GM21576 (cell line): ENCODE measurements around the gene GRIP1.

Experiments
- ATAC-seq: cut with Tn5 transposase; IDR thresholded peaks from one replicate; pipeline ENCODE4 v1.9.1; 2021; ENCODE audit warnings: mild to moderate bottlenecking, moderate library complexity; ENCODE audit not compliant: unreplicated experiment

Gene GRIP1

DNA sequence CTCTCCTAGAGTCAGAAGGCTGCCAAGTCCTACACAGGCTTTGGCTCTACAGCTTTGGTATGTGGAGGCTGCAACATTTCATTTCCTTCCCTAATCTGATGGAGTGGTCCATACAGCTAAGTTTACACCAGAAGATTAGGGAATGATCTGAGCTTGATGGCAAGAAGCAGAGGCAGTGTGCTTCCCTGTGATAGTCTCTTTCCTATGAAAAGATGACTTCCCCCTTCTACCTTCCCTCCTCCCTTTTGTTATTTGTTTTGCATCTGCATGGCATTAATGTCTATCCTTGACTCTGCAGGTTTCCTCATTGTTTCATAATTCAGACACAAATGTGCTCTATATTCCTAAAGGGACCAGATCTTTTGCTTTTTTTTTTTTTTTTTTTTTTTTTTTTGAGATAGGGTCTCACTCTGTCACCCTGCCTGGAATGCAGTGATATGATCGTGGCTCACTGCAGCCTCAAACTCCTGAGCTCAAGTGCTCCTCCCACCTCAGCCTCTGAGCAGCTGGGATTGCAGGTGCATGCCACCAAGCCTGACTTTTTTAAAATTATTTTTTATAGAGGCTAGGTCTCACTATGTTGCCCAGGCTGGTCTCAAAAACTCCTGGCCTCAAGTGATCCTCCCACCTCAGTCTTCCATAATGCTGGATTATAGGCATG is 76.3 kb downstream of the GRIP1 start:
- no peak for ATAC-seq

DNA sequence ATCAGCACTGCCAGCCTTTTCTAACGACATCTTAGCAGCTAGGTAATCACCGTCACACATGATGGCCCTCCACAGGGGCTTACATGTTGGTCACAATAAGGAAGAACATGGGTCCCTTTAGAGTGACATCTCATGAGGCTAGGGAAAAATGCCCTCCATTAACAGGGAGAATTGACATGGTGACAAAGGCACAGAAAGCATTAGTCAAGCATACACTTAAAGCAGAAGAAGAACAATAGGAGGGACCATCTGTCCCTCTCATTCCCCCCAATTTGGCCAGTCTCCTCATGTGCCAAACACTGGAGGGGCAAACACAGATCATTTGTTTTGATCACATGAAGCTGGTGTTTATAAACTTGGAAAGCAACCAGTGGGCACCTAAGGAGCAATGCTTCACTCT is 78.0 kb downstream of the GRIP1 start:
- ATAC-seq = no peak

DNA sequence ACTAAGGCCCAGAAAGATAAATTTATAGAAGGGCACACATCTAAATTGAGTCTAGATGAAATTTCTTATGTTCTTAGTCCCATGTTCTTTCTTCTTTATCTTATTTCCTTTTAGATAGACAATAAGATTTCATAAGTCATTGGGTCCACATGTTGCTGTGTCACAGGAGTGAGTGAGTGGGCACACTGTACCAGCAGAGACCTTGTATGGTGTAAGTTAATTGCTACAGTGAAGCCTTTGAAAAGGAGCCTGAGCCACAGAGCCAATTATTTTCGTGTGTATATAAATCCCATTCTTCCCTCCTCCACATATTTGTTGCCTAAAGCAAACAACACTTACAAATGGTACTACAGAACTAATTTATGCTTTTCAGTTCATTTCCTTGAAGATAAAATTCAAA is 79.1 kb downstream of the GRIP1 start:
- no peak for ATAC-seq

DNA sequence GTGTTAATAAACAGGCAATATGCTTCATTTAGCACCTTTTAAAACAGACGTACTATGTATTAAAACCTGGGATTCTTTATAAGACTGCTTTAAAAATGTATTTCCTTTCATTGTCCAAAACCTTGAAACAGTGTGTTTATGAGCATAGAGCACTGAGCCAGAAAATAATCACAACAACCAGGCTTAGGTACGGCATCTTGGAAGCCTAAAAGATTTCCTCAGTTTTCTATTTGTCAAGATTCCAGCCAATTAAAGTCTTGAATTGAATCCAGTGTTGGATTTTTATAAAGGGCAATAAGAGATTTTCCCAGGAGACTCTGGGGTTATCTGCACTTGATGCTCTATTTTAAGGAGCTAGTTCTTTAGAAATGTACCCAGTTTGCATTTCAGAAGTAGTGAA is 80.3 kb downstream of the GRIP1 start:
- ATAC-seq = no peak

DNA sequence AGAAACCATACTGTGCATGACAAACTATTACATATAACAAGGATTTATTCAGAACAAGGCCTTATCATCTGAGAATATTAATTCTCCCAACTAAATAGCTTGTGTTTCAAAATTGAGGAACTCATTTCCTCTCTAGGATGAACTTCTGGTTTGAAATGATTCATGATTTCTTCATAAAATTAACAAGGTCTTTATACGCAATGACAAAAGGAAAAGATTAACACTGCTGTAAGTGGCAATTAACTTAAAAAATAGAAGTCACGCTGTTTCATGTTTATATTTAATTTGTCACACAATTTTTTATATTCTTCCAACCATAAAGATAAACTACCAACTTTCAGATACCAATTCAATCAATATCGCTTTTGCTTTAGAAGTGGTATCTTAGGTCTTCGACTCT is 80.8 kb downstream of the GRIP1 start:
- ATAC-seq = no peak

DNA sequence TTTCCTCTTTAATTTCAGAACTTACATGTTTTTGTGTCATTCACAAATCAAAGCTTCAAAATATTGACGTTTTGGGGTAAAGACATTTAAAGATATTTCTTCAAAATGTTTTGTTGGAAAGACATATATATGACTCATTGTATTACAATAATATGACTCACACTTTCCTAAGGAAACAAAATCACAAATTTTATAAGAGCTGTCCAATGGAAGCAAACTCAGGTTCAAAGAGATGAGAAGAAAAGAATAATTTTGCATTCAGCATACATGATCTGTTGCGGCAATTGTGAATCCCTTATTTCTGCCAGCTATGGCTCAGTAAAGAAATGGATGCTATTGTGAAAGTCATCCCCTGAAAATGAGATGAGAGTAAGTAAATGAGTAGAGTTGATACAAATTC is 82.7 kb downstream of the GRIP1 start:
- no peak for ATAC-seq

DNA sequence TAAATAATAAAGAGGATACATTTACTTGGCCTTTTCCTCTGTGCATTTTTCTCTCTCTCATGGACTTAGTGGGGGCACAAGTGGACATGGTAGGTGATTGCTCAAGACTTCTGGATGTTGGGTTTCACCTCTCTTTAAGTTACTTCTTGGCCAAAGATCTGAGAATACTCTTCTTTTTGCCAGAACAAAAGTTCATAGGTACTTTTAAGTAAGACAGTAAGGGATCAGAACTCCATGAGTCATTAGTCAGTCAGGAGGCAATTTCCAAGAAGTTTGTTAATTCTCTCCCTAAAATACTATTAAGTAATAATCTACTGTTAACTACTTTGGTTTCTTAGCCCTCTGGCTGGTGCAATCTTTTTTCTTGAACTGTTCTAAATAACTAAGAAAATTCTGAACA is 84.2 kb downstream of the GRIP1 start:
- no peak for ATAC-seq

DNA sequence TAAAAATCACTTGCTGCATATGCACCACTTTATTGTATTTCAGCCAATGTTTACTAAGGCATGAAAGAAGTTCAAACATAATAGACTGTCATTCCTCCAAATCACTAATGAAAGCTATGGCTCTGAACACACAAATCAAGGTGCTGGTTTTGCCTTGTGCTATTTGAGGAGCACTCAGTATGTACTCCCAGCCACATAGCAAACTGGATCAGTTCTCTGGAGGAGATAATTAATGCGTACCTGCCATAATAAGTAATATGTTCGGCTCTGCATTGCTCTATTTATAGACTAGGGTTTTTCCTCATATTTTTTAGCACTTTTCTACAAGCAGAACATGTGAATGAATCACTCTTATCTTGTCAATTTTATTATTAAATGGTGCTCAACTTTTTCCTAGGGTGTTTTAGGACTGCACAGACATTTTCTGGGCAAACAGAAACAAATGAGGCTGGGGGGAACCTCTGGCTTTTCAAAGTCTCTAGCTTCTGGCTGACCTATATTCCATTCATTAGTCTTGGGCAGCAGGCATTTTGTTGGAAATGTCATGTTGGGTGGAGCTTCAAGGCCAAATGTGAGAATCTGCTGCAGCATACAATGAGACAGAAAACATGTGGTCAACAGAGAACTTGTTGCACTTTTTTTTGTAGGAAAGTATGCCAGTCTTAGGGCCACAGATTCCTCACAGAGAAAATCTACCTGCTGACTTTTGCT is 88.4 kb downstream of the GRIP1 start:
- ATAC-seq = no peak

DNA sequence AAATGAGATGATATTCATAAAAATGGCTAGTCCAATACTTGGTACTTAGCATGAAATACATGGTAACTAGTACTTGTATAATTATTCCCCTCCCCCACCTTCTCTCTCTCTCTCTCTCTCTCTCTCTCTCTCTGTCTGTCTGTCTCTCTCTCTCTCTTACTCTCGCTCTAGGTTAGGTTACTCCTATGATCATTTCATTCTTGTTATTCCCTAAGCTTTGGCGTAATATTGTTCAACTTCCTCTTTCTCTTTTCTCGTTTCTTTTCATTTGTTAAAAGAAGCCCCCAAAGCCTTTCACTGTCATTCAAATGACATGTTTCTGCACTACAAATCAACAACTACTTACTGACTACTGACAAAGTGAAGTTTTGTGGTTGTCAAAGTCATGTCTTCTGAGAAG is 89.8 kb downstream of the GRIP1 start:
- ATAC-seq = no peak

DNA sequence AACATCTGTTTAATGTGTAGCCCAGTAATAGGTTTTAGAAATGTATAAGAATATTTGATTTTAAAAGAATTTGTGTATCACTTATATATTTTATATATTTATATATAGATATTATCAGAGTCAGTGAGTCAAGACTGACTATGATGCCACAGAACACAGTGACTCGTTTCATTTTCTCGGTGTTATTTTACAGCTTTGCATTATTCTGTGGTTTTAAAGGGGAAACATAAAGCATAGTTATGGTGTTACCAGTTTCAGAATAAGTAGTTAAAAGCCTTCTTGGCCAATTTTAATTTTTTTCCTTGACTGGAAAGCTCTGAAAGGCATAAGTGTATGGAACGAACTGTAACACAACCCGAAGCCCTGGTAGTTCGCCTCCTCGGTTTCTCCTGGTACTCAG is 91.0 kb downstream of the GRIP1 start:
- peak; percentile 56 for ATAC-seq

DNA sequence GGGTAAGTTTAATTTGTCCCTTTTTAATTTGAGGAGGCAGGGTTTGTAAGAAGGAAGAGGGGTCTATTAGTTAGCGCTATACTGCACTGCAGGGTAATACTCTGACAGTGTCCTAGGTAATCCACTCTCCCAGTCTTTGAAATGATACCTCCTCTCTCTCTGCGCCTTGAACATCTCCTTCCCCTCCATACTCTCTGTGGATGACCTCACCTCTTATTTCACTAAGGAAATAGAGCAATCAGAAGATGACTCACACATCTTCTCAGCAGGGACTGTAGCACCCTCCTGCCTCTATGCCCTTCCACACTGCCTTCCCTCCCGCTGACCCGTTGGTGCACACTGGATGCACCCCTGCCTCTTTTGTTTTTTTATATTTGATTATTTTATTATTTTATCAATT is 94.2 kb downstream of the GRIP1 start:
- no peak for ATAC-seq

DNA sequence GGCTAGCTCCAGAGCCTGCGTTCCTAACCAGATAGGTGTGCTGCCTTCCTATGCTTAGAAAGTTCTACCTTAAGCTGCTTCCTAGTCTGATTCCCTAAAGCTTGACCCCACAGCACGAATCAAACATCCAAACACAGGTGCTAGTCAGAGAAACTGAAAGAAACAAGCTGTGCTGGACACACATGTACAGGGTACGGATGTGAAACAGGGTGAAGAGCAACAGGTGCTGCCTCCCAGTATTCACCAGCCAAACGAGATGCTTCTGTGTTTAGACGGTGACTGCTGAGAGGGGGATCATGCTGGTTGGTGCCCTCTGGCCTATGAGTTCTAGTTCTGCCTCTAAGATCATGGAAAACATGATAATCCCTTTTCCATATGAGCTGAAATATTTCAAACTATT is 105.3 kb downstream of the GRIP1 start:
- peak; percentile 68 for ATAC-seq

DNA sequence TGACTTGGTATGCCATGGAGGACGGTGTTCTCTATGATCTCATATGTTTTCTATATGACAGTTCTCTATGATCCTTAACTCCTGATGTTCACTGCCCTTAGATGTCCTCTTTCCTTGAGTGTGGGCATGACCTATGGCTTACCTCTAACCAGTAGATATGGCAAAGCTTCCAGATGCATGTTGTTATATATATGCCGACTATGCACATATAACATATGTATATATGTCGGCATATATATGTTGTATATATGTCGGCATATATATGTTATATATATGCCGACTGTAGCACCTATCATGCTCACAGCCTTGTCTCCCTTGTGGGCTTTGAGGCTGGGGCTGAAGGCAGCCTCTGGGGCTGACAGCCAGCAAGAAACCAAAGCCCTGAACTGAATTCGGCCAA is 106.0 kb downstream of the GRIP1 start:
- no peak for ATAC-seq

DNA sequence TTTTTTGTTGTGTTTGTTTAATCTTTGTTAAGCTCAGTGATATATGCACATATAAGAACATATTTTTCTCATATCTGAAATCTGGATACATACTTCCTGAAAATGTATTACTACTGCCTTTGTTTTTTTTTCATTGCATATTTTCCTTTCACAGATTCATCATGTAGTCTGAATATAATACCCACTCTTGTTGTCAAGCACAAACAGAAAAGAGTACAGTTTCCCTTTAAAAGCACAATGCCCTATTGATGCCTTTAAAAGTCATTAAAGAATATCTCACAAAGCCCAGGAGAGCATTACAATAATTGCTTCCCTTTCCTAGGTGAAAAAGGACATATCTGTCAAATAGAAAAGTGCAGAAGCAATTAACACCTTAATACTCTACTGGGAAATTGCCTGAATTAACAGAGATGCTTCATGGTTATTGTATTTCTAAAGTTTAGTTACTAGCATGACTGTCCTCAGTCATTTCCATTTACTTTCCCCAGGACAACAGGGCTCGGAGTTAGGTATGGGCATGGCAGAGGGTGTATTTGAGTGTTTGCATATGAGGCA is 107.4 kb downstream of the GRIP1 start:
- ATAC-seq = no peak

DNA sequence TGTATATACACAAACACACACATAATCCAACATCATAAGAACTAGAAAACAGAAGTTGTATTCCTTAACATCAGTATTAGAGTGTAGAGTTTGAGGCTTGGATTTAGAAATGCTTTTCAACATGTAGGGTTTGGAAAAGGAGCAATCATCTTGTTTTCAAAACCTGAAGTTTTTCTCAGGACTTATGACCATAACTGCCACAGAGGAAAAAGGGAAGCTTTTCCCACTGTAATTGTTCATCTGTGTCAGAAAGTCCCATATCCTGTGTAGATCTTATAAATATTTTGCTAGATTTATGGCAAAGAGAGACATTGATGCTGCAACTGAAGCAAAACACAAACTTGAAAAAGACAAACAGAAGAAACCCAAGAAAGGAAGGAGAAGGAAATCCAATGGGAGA is 115.7 kb downstream of the GRIP1 start:
- ATAC-seq = no peak

DNA sequence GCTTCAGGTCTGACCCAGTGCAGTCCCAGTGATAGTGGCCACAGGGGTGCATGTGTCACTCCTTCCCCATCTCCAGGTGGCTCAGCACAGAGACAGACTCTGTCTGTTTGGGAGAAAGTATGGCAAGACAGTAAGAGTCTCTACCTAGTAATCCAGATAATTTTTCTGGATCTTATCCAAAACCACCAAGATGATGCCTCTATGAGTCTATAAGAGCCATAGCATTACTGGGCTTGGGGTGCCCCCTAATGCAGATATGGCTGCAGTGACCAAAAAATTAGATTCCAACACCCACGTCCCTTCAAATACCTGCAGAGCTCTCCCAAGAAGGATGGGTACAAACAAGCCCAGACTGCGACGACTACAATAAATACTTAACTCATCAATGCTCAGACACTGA is 123.8 kb downstream of the GRIP1 start:
- ATAC-seq = no peak

DNA sequence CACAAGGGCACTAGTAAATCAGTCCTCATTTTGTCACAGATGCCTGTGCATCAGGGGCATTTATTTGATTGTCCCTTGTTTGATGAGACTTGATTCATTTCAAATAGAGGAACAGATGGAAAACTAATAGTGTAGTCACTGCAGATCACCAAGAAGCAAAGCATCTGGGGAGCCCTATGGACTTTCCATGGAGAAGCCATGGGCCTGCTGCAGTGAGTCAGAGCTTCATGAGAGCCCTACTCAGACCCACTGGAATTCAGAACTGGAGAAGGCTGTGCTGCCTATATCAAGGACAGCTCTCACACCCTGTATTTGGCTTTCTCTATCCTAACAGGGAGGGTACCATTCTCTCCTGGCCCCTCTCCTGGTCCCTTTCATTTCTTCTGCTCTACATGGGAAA is 126.2 kb downstream of the GRIP1 start:
- no peak for ATAC-seq

DNA sequence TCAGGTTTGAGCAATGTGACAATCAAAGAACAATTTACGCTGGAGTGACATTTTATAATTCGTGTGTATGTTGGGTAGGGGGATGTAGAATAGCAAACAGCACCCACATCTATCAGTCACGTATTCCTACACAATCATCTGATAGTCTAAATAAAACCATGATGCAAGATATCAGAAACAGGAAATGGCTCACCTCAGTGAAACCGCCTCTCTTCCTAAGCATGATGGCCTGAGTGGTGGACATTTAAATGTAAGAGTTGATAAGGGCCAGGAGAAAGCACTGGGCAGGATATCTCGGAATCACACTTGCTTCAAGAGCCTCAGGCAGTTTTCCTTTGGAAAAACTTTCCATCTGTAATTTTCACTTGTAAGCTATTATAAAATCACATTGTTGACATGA is 128.2 kb downstream of the GRIP1 start:
- ATAC-seq = no peak

DNA sequence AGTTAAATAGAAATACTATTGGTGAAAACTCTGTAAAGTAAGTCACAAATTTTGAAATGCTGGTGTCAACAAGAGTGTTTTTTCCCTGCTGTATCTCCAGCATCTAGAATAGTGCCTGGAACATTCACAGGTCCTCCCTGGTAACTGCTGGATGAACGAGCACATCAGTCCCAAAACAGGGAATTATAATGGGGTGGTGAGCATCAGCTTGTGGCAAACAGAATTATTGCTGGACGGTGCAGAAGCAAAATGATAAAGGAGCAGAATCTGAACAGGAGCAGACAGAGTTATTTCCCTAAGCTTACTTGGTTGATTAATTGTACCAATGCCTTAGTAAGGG is 129.9 kb downstream of the GRIP1 start:
- ATAC-seq = no peak

DNA sequence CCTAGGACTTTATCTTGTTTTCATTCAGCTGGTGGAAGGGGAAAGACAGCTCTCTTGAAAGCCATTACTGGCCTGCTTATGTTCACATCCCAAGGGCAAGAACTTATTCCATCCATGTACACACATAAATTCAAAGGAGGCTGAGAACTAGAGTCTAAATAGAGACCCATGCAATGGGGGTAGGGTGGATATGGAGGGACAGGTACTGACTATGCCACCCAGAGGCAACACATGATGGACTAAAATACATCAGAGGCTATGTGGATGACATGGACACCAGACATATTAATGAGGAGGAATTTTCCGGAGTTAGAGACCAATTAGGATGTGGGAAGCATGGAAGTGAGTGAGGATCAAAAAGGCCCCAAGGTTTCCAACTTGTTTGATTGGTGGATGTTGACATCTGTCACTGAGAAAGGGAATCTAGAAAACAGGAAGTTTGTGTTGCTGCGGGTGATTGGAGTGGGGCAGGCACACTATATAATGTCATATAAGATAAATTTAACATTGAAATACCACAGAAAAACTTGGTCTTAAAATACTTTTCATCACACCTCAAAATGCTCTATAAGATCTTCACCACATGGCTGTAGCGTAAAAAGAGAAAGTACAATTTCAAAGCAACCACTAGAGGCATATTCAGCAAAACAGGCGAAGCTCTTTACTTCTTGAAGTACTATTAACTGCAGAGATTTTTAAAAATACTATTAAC is 130.4 kb downstream of the GRIP1 start:
- ATAC-seq = peak; percentile 43

DNA sequence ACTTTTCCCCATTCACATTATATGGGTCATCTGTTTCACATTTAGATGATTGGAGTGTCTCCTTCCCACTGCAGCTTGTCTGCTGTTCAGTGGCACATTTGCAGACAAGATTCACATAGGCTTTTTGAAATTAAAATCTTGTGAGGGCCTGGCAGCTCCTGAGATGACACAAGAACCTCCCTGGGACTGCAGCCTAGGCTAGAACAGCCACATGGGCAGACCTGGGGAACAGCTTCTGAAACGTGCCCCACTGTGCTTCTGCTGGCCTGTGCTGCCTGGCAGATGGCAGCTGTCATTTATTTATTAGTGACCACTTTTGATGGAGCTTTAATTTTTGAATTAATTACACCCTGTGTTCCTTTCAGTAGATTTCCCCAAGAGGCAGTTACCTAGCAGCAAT is 137.4 kb downstream of the GRIP1 start:
- ATAC-seq = no peak

DNA sequence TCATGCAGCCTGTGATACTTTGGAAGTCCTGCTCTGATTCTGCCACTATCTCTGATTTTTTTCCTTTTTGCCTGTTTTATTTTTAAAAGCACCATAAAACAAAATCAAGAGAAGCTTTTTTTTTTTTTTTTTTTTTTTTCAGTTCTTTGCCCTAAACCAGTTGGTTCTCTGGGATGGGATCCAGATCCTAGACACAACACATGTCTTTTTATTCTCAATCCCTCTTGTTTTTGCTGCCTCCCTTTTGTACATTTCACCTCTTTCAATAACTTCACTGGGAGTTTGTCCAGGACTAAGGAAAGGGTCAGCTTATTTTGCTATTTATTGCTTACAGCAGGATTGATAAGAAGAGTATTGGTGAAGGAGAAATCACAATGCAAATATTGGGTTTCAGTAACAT is 139.4 kb downstream of the GRIP1 start:
- no peak for ATAC-seq
